C4-2B (cell line): ENCODE data around the gene PAX3.

Experiments
- CTCF ChIP-seq: fragments of 450-650 bp; conservative IDR thresholded peaks from 2 replicates; pipeline ENCODE4 v1.5.1; 2017; ENCODE audit warnings: mild to moderate bottlenecking
- ZFX ChIP-seq: fragments of 450-650 bp; IDR thresholded peaks from 2 replicates; pipeline ENCODE4 v1.6.1; 2017

- TF ChIP-seq CTCF = no peak
- no peak for TF ChIP-seq ZFX
Observed at GRCh38 chr2:222307978-222308730, 9.4 kb upstream of the PAX3 start.
